NCI-H1417 (cell line): ENCODE data around the gene SIVA1.

Experiments used
- DNase-seq, 3 experiments: peaks; one replicate each; lab custom pipeline; 2025; lab: John Stamatoyannopoulos, UW

SIVA1 gene

DNA sequence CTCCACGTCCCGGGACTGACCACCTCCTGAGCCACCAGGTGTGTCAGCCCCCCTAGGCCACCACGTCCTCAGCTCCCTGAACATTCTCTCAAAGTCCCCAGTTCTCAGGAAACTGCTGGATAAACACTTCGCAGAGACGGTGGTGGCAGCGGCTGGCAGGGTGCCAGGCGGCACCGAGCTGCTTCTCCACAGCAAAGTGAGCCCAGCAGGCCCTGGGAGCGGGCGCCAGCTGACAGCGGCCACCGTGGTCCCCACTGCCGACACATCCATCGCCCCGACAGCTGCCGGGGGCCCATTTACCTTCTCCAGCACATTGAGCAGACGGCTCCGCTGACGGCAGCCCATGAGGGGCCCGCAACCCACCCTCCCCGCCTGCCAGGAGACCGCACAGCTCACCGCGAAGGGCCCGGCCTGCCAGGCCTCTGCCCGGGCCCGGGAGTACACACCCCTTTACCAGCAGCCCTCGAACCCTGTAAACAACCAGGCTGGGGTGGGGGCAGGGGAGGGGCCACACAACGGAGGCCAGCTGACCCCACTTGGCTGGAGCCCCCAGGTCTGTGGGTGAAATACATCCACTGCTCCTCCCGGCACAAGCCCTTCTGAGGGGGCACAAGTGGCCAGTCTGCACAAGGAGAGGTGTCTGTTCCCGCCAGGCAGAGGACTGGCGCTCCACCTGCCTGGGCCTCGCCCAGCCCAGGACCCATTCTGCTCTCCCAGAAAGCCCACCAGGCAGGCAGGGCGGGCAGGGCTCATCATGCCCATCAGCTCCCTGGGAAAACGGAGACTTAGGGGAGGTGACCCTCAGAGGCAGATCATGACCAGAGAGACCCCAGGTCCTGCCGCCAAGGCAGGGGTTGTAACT, 32.1 kb downstream of the SIVA1 start:
- peak in 2 of 3 experiments; percentile 86 to 93 for DNase-seq

DNA sequence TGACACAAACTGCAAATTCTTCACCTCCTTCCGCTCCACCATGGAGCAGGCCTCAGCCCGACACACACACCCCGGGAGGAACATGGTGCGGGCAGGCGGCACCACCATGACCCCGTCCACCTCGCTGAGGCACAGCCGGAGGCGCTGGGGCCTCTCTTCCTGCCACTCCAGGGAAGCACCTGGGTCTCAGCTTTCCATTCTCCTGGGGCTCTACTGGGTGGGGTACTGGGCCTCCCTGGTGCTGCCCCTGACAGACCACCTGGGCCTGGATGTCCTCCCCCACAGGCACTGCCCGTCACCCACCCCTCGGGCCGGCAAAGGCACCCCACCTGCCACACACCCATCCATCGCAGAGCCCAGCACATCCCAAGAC, 32.7 kb downstream of the SIVA1 start:
- no peak for DNase-seq

DNA sequence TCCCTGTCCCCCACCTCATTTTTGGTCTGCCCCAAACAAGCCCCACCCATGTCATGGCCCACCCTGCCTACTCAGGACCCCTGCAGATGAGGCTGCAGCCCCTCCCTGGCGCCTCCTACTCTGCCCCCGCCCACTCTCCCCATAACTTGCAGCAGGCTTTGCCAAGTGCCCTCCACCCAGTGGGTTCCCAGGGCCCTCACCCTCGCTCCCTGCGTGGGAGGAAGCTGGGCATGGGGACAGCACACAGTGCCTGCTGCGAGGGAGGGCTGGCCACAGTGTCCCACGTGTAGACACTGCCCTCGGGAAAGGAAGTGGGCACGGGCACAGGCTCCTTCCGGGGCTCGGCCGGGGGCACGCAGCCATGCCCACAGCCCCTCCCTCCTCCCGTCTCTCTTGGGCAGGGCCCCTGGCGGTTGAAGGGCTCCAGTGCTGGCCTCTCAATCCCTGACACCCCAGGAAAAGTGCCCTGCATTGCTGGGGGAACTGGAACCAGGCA, 33.2 kb downstream of the SIVA1 start:
- no peak for DNase-seq

DNA sequence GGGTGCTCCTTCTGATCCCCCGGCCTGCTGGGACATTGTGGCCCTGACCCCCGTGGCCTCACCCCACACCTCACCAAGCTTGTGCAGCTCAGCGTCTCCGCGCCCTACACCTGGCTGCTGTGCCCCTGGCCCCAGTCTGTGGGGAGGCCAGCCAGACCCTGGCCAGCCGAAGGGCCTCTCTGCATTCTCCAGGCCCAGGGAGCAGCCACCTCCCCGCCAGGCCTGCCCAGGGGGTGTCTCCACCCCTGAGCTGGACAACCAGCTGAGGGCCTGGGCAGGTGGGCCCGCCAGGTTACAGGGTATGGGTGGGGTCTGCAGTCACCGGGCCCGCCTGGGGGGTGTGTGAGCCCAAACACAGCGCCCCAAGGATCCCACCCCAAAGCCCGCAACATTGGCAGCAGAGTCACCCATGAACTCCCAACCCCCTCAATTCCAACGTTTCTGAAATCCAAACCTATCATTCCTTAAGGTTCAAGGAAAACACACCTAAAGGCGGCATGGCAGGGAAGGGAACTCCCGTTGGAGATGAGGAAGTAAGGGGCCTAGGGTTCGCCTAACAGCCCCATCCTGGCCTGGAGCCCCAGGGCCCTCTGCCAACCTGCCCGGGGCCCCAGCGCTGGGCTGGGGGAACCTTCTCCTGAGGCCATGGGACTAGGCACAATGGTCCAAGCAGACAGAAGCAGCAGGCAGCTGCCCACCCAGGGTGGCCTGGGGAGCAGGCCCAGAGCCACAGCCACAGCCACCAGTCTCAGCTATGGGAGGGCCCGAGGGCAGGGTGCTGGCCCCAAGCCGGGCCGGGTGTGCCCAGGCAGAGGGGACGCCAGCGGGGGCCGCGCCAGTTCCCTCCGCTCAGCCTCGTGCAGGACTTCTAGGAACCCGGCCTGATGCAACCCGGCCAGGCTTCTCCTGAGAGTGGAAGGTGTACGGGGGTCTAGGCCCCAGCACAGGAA, 34.1 kb downstream of the SIVA1 start:
- no peak for DNase-seq

DNA sequence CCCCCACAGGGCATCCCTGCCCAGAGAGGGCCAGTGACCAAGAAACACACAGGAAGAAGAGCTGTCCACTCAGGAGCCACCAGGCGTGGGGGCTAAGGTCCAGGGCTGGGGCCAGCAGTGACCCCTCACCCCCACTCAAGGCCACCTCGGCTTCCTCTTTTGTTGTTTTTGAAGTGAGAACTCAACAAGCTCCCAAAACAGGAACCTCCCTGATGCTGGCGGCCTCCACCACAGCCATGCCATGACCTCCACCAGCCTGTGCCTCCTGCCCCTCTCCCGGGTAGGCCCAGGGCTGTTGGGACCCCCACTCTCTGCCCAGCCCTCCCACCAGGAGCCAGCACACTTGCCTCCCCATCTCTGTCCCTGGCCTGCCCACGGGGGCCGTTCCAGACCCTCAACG, 34.8 kb downstream of the SIVA1 start:
- no peak for DNase-seq

DNA sequence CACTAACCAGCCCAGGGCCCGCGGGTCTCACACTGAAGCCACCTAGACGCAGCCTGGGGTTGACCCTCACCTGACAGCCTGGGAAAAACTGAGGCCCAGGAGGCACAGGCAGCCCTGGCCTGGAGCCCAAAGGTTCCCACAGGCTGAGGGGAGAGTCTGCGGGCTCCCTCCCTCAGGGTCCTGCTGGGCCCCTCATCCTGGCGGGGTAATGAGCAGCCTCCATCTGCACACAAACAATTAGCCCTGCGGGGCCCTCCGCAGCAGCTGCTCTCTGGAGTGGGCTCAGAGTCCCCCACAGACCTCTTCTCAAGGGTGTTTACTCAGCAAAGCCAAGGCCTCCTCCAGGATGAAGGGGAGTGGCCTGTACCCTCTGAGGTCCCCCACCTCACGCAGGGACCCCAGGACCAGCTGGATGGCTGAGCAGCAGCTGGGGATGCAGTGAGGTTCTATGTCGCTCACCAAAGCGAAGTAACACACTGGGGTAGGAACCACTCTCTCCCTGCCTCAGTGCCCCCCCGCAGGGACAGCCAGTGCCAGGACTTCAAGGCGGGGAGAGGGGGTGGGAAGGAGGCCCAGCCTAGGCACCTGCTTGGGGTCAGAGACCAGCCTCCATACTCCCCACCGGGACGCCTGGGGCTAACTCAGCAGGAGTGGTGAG, 35.3 kb downstream of the SIVA1 start:
- DNase-seq, result peak in 2 of 3 experiments; percentile 96 to 98

DNA sequence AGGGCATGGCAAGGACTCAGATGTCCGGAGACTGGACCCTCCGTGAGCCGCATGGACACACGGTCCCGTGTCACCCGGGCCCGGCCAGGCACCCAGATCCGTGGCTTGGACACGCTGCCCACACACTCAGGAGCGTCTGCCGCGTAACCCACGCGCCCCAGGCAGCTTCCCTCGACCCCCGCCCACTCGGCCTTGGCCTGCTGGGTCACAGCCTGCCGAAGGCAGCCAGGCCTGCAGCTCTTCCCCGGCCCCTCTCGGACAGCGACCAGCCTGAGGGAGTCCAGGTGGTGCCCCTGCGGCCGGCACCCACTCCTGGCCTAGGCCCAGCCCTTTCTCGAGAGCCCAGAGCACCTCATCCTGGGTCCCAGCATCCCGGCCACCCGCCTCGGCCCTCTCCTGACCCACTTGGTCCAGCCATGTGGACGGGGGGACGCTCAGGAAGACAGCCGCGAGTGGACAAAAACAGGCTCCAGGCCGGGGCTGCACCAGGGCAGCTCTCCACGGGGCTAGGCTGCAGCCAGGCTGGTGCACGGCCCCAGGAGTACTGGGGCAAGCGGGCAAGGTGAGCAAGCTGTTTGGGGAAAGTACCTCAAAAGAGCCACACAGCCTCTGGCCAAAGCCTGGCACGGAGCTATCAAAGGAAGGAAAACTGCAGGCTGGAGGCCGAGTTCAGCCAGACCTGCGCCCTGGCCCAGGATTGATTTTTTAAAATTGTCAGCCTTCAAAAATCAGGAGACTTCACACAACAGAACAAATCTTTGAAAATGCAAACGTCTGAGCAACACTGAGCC, 36.1 kb downstream of the SIVA1 start:
- no peak for DNase-seq

DNA sequence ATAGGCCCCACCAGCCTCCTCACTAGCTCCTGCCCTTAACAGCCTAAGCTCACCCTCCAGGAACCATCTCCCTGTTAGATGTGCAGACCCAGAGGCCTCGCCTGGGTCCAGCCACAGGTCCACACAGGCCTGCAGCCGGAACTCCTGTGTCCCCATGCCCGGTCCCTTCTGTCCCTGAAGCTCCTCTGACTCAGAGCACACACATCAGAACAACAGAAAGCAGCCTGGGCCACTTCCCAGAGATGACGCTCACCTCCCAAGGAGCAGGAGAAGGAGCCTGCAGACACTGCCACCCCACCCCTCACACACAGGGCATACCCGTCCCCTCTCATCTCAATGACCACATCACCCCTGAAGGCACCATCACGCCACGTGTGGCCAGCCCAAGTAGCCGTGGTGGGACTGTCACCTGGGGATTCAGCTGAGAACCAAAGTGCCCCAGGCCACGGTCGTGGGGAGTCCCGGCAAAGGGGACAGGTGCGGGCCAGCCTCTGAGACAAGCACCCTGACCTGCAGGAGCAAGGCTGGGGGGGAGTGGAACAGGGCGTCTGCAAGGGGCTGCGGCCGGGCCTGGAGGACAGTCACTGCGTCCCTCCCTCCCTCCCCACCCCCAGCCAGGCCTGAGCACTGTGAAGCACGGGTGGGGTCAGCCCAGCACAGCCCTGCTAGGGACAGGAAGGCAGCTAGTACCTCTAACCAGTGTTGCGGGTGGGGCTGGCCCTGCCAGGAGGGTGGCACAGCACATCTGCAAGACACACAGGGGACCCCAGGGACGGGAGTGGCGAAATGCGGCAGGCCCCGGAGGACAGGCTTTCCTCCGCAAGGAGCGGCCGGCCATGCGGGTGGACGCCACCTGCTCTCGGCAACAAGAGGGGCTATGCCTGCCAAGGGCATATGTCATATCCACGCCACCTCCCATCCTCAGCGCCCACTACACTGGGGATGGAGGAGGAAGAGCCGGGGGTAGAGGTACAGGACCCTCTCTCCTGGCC, 37.1 kb downstream of the SIVA1 start:
- no peak for DNase-seq

DNA sequence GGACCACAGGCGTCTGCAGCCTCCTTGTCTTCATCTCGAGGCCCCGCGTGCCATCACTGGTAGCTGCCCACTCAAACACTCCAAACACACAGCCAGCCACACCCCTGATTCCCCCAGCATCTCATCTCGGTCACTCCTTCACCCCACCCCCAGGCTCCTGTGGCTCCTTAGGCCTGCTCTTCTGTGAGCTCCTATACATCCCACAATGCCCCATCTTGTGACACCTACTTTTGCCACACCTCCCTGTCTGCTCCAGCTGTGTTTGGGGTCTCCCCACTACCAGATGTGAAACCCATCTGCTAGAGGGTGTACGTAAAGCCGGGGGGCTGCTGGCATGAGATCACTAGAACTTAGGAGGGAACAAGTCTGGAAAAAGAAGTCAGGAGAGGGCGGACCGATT, 38.5 kb downstream of the SIVA1 start:
- DNase-seq, result no peak

DNA sequence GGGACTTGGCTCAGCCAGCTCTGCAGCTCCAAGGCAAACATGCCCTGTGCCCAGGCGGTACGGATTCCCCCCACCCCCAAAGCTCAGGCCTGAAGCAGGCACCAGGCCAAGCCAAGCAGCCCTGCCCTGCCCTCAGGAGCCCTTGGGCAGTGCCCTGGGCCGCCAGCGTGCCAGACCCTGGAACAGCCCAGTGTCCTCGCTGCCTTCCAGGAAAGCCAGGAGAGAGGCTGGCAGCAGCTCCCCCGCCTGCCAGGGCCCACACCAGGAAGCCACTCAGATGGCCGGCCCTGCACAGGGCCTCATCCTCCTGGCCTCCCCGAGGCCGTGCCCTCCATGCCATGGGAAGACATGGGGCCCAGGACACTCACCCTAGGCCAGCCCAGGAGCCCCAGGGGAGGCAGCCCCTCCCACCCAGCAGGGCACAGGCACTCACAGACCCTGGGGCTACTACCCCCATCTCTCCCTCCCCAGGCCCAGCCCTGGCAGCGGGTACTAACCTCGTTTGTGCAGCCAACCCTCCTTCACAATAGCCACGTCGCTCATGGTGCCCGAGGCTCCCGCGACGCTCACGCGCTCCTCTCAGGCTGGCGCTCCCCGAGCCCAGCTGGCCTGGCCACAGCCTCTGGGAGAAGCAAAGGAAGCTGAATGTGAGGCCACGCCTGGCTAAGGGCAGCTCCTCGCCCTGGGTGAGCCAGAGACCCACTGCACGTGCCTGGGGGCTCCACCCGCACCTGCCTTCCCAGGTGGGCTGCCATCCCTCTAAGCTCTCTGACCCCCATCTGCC, 39.3 kb downstream of the SIVA1 start:
- DNase-seq, result peak in 2 of 3 experiments; percentile 50 to 71

DNA sequence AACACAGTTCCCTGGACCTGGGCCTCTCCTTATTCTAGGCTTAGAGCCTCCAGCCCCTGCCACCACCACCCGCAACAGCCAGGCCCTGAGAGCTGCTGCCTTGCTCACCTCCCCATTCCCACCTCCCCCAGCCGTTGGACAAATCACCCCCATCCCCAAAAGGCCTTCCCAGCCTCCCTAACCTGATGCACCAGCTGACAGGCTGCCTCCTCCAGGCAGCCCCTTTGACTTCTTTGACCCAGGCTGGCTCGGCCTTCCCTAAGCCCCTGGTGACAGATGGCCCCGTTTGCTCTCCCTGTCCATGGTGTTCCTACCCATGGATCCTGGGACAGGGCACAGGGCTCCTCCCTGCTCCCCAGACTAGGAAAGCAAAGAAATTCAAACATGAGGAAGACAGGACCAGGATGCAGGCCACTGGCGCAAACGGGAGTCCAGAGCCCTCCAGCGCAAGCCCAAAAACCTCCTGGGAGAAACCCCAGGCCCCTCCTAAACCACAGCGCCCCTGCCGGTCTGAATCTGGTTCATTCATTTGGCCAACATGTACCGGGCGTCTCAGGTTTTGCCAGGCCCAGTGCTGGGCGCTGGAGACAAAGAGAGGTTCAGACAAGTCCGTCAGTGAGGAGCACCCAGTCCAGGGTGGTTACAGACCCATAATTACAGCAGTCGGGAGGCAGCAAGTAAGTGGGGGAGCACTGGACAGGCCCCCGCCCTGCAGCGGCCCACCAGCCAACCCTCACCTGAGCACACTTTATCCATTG, 40.2 kb downstream of the SIVA1 start:
- no peak for DNase-seq

DNA sequence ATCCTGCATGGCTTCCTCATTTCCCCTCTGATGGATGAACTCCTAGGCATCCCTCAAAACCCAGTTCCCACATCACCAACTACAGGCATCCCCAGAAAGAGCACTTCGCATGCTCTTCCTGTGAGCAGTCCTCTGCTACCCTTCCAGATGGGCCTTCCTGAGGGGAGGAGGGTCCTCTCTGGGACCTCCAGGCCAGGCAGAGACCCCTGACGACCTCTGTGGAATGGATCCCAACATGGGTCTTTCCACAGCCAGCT, 40.7 kb downstream of the SIVA1 start:
- no peak for DNase-seq

DNA sequence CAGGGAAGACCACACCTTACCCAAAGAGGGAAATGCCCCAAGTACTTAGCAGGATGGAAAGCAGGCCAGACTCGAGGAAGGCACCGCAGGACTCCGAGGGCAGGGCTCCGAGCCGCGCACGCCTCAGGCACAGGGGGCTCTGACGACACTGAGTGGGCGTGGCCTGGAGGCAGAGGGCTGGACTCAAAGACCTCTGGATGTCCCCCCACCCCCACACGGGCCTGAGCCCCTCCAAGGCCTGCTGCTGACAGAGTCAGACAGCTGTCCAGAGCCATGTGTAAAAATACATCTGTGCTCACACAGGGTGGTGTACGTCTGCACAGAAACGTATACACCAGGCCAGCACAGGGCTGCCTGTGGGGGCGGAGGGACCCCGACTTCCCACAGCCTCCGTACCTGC, 41.2 kb downstream of the SIVA1 start:
- DNase-seq, result peak in 1 of 3 experiments; percentile 21

DNA sequence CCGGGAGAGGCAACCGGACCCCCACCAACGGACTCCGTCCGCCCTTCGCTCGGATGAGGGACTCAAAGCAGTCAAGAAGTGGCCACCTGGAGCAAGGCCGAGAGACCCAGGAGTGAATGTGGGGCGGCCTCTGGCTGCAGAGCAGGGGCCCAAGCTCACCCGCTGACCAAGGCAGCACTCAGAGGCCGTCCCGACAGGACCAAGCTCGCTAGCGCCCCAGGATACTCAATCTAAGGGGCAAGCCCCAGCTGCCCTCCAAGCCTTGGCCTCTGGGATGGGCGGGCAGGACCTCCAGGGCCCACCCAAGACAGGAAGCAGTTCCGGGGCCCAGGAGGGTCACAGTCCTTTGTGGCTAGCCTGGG, 41.7 kb downstream of the SIVA1 start:
- DNase-seq, result peak in 1 of 3 experiments; percentile 46

DNA sequence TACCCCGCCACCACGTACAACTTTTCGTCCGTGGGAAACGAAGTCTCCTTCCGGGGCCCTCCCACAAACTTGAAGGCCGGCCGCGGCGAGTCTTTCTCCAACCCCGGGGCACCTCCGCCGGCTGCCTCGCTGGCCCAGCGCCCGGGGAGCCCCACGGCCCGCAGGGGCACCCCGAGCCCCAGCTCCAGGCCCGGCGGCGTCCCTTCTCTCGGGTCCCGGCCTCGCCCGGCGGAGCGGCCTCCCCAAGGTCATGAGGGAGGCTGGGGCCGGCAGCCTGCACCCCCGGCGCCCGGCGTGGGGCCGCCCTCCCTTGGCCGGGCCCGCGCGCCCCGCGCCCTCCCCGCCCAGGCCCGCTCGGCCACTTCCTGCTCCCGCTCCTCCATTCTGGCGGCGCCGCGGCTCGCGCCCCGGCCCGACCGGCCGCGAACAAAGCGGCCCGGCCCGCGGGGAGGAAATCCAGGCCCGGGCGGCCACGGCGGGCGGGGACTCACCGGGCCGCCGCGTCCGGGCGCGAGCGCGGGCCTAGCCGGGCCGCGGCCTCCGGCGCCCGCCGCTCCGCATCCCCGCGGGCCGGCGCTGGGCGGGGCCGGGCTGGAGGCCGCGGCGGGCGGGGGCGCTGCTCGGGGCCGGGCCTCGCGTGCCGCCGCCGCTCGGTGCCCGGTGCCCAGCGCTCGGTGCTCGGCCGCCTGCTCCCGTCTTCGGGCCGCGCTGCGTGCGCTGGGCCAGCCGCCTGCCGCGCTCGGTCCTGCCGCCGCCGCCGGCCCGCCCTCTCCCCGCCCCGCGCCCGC, 42.2 kb downstream of the SIVA1 start, which contains the start of gene AKT1:
Gene AKT1, minus strand, starts transcription at position 756 of the 788 bp plus-strand sequence. CDS start 3,105 bp downstream, outside the sequence.
- DNase-seq, result peak in 1 of 3 experiments; percentile 42

DNA sequence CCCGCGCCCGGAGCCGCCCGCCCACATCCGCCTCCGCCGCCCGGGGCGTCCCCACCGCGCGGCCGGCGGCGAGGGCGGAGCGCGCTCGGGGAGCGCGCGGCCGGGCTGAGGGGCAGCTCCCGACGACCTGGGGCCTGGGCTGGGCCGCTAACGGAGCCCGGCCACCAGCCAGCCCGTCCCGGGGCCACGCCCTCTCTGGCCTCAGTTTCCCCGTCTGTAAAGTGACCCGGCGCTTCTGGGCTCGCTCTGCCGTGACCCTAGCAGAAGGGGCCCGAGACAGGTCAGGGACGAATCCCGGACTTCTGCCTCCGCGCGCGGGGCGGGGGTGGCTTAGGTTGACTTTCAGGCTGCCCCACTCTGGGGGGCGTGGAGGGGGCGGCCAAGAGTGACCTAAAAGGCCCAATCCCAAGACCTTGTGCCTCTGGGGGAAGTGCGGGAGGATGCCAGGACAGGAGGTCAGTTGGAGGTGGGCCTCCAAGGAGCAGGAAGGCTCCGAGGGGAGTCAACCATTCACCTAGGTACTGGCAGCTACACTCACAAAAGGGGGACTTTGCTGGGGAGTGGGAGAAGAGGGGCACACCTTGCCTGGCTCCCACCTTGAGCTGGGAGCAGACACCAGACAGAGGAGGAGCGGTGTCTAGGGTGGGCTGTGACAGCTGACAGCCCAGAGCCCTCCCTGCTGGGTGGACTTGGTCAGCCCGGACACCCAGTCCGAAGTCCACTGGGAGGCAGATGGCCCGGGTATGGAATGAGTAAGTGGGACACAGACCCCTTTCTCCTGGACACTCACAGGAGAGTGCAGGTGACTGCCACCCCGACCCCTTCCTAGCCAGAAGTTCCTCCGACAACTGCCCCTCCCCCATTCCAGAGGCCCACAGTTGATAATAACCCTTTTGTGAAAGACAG, 43.1 kb downstream of the SIVA1 start:
- peak; percentile 52 to 54 (median 53) for DNase-seq

DNA sequence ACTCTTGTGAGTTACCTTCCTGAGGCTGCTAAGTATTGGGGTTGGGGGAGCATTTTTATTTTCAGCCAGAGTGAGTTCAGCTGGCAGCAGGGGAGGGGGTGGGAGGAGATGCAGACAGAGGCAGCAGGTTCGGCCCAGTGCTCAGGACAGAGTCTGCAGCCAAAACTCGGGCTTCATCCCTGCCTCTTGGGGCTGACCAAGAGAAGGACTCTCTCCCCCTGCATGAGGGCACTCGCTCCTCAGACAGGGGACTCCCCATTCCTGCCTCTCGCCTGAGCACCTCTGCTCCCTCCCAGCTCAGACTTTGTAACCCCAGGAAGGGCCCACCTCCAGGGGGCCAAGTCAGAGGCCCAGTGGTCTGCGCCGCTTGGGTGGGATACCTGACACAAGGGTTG, 43.7 kb downstream of the SIVA1 start:
- no peak for DNase-seq
